ENCODE results near the gene CYP24A1. TPM values are rescaled to one million over a fixed set of nuclear protein-coding genes. Genes with fewer than 3 reads are reported as not detected.

CYP24A1 gene
- total and polyA plus RNA-seq, 2 donors (not counting 1 experiment from before 2014, with no cell fraction given): not detected

DNA sequence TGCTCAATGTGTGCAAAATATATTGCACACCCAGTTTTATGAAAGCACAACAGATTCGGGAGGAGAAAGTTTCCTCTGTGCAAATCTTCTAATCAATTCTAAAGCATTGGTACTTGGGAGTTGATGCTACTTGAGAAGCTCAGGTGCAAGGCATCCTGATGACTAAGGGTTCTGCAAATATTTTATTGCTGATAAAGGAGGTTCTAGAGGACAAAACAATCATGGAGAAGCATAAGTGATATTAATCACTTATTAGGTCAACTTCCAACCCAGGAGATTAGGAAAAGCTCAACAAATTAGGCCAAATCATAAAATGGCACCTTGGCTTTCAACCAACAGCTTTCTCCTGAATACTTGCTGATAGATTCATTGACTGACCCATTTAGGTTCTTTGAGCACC, 27.1 kb downstream of the CYP24A1 start:
- no CpG with 5 or more reads among the region's 1 CpG for WGBS (ENCODE audit: insufficient coverage)
- H3K79me2 ChIP-seq (ENCODE audit: control insufficient read depth, insufficient read depth, low read length): no peaks in the 10 kb centered on the region
- H3K9ac ChIP-seq (ENCODE audit: low read length): no peak overlapping the region
- no peak overlapping the region for H3K27ac ChIP-seq (ENCODE audit: low read length in 2 of 2)
- H4K20me1 ChIP-seq (ENCODE audit: control insufficient read depth, insufficient read depth, low read length, poor library complexity, severe bottlenecking): no peaks in the 10 kb centered on the region
- no peak overlapping the region for H3K4me2 ChIP-seq (replicated peaks; ENCODE audit: low read depth, low read length, poor library complexity, severe bottlenecking)
- no peaks in the 10 kb centered on the region for H3K9me3 Mint-ChIP-seq (ENCODE audit: insufficient read depth)
- CTCF ChIA-PET: no interaction called here
- no peak overlapping the region for H2AFZ ChIP-seq (ENCODE audit: insufficient read depth, low read depth, low read length, poor library complexity, severe bottlenecking)
- H3K9me3 ChIP-seq (ENCODE audit: control extremely low read depth in 1 of 3, control insufficient read depth in 2 of 3, insufficient read depth in 1 of 3, low read length in 2 of 3): peaks cover 0 to 5% (median 0%) of the 10 kb centered on the region in 3 donors
- H3K4me3 ChIP-seq (ENCODE audit: control extremely low read depth in 1 of 5, extremely low read depth in 1 of 5, insufficient read depth in 1 of 5, low read depth in 2 of 5, low read length in 4 of 5): no peak overlapping the region
- no peak overlapping the region for H3K4me3 Mint-ChIP-seq
- peaks cover 24% of the 10 kb centered on the region for H3K27me3 Mint-ChIP-seq
- ATAC-seq (ENCODE audit: low read depth) (no peak), DNase-seq (no peak)
- H3K27ac Mint-ChIP-seq: no peak overlapping the region
- TF ChIP-seq, protein P1, sequence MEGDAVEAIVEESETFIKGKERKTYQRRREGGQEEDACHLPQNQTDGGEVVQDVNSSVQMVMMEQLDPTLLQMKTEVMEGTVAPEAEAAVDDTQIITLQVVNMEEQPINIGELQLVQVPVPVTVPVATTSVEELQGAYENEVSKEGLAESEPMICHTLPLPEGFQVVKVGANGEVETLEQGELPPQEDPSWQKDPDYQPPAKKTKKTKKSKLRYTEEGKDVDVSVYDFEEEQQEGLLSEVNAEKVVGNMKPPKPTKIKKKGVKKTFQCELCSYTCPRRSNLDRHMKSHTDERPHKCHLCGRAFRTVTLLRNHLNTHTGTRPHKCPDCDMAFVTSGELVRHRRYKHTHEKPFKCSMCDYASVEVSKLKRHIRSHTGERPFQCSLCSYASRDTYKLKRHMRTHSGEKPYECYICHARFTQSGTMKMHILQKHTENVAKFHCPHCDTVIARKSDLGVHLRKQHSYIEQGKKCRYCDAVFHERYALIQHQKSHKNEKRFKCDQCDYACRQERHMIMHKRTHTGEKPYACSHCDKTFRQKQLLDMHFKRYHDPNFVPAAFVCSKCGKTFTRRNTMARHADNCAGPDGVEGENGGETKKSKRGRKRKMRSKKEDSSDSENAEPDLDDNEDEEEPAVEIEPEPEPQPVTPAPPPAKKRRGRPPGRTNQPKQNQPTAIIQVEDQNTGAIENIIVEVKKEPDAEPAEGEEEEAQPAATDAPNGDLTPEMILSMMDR (IDR thresholded peaks at IDR 0.05): no peak
- TF ChIP-seq EZH2 (IDR thresholded peaks at IDR 0.05; ENCODE audit: borderline replicate concordance, insufficient read depth, low read depth, low read length, poor library complexity, severe bottlenecking): no peak
- H3K4me1 Mint-ChIP-seq: no peaks in the 10 kb centered on the region
- no peaks in the 10 kb centered on the region for H3K4me1 ChIP-seq (ENCODE audit: control insufficient read depth in 2 of 2, insufficient read depth in 2 of 2, low read length in 2 of 2)
- peaks cover 0 to 2% (median under 1%) of the 10 kb centered on the region in 4 experiments for H3K27me3 ChIP-seq (replicated peaks in 1 of 4; ENCODE audit: control extremely low read depth in 1 of 4, control insufficient read depth in 3 of 4, insufficient read depth in 4 of 4, low read length in 3 of 4)
- intact Hi-C loops (cut with micrococcal nuclease): no loop called here
- POLR2A ChIA-PET: no interaction called here
- no peaks in the 10 kb centered on the region for H3K36me3 ChIP-seq (replicated peaks in 1 of 2; ENCODE audit: control extremely low read depth in 1 of 2, control insufficient read depth in 1 of 2, extremely low read depth in 1 of 2, insufficient read depth in 2 of 2, low read length in 1 of 2)

DNA sequence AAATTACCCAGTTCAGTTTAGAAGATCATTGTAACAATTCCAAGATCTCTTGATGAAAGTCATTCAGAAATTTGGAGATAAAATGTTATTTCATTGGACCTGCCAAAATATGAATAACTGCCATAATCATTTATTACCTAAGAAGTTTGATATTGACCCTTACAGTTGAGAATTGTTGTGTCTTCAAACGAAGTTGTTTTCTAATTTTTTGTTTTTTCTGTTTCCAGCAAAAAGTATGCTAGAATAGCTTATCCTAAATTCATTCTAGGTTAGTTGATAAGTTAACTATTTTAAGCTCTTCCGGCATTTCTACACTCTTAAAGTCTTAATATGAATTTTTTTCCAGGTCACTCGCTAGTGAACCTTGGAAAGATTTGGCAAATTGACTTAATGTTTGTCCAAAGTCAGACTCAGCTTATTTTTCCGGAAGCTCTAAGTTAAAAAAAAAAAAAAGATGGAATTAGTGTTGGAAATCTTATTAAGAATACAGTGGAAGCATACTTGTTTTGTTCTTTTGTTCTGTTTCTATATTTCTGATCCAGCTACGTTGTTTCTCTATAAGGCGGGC, 28.9 kb downstream of the CYP24A1 start:
- H3K4me3 Mint-ChIP-seq: no peak overlapping the region
- Histone ChIP-seq H3K36me3 (replicated peaks in 1 of 2; ENCODE audit: control extremely low read depth in 1 of 2, control insufficient read depth in 1 of 2, extremely low read depth in 1 of 2, insufficient read depth in 2 of 2, low read length in 1 of 2) (no peaks in the 10 kb centered on the region), H3K27me3 (replicated peaks in 1 of 4; ENCODE audit: control extremely low read depth in 1 of 4, control insufficient read depth in 3 of 4, insufficient read depth in 4 of 4, low read length in 3 of 4) (peaks cover 0 to 4% (median 1%) of the 10 kb centered on the region in 4 experiments), H3K4me3 (ENCODE audit: control extremely low read depth in 1 of 5, extremely low read depth in 1 of 5, insufficient read depth in 1 of 5, low read depth in 2 of 5, low read length in 4 of 5) (no peak overlapping the region), H3K9me3 (ENCODE audit: control extremely low read depth in 1 of 3, control insufficient read depth in 2 of 3, insufficient read depth in 1 of 3, low read length in 2 of 3) (peaks cover 0 to 6% (median 0%) of the 10 kb centered on the region in 3 donors), H3K9ac (ENCODE audit: low read length) (no peak overlapping the region), H4K20me1 (ENCODE audit: control insufficient read depth, insufficient read depth, low read length, poor library complexity, severe bottlenecking) (no peaks in the 10 kb centered on the region), H2AFZ (ENCODE audit: insufficient read depth, low read depth, low read length, poor library complexity, severe bottlenecking) (no peak overlapping the region), H3K79me2 (ENCODE audit: control insufficient read depth, insufficient read depth, low read length) (no peaks in the 10 kb centered on the region), H3K4me1 (ENCODE audit: control insufficient read depth in 2 of 2, insufficient read depth in 2 of 2, low read length in 2 of 2) (no peaks in the 10 kb centered on the region), H3K27ac (ENCODE audit: low read length in 2 of 2) (no peak overlapping the region), H3K4me2 (replicated peaks; ENCODE audit: low read depth, low read length, poor library complexity, severe bottlenecking) (no peak overlapping the region)
- intact Hi-C loops (cut with micrococcal nuclease): no loop called here
- no peaks in the 10 kb centered on the region for H3K9me3 Mint-ChIP-seq (ENCODE audit: insufficient read depth)
- H3K27ac Mint-ChIP-seq: no peak overlapping the region
- CTCF ChIA-PET: interaction anchor here (0.6 kb wide), 2 partner anchors 31 to 523 kb away, joined by 3 read pairs; no protein-coding TSS in a partner anchor
- H3K27me3 Mint-ChIP-seq: peaks cover 32% of the 10 kb centered on the region
- DNase-seq (no peak), ATAC-seq (ENCODE audit: low read depth) (no peak)
- POLR2A ChIA-PET: no interaction called here
- no peaks in the 10 kb centered on the region for H3K4me1 Mint-ChIP-seq
- no CpG with 5 or more reads among the region's 6 CpGs for WGBS (ENCODE audit: insufficient coverage)
- TF ChIP-seq, protein P1 (IDR thresholded peaks at IDR 0.05): no peak
- no peak for TF ChIP-seq EZH2 (IDR thresholded peaks at IDR 0.05; ENCODE audit: borderline replicate concordance, insufficient read depth, low read depth, low read length, poor library complexity, severe bottlenecking)

Data from B cell (primary cell).